Uterus (tissue), 4 donors: ENCODE results near the gene EFNA4. TPM values are rescaled to one million over a fixed set of nuclear protein-coding genes. Genes with fewer than 3 reads are reported as not detected.

Experiments used
- DNase-seq, 2 donors: peaks; one replicate each; pipeline ENCODE4 v3.0.0-alpha.2; 2019 to 2020
- H3K27ac ChIP-seq, 2 donors: fragments of 200-600 bp; sonication (generic); 1 replicate in 1 of 2; 2 replicates in 1 of 2; pipeline ENCODE4 v1.5.1; 2016 to 2018
- H3K27me3 ChIP-seq, 2 donors: fragments of 200-600 bp; sonication (generic); one replicate each; pipeline ENCODE4 v1.5.1; 2018 to 2019; ENCODE audit warnings: control low read depth in 1 of 2
- H3K36me3 ChIP-seq, 2 donors: fragments of 200-600 bp; sonication (generic); one replicate each; pipeline ENCODE4 v1.5.1; 2019; ENCODE audit warnings: control low read depth in 1 of 2
- H3K4me1 ChIP-seq, 2 donors: fragments of 200-600 bp; sonication (generic); one replicate each; pipeline ENCODE4 v1.5.1; 2018 to 2019; ENCODE audit warnings: control low read depth in 1 of 2
- H3K4me3 ChIP-seq, 2 donors: fragments of 200-600 bp; sonication (generic); 1 replicate in 1 of 2; 2 replicates in 1 of 2; pipeline ENCODE4 v1.5.1; 2018 to 2019; ENCODE audit warnings: mild to moderate bottlenecking in 1 of 2
- H3K9me3 ChIP-seq, 2 donors: fragments of 200-600 bp; sonication (generic); one replicate each; pipeline ENCODE4 v1.5.1; 2019; ENCODE audit warnings: control low read depth in 1 of 2
- CTCF ChIP-seq, 4 experiments: fragments of 200-600 bp in 2 of 4; fragments of 450-650 bp in 2 of 4; sonication (generic) in 2 of 4; IDR thresholded peaks; one replicate each; pipeline ENCODE4 v1.5.1; 2016 to 2019; ENCODE audit warnings: antibody characterized with exemption in 4 of 4, mild to moderate bottlenecking in 2 of 4, moderate library complexity in 1 of 4
- POLR2A ChIP-seq, 2 donors: fragments of 450-650 bp; IDR thresholded peaks; one replicate each; pipeline ENCODE4 v1.6.1; 2016; ENCODE audit warnings: antibody characterized with exemption in 2 of 2, mild to moderate bottlenecking in 1 of 2, moderate library complexity in 1 of 2
- intact Hi-C: fragments of 100-400 bp; cut with DNase I; formaldehyde crosslinking; loops from one replicate; pipeline ENCODE4 v1.15.1; 2023; ENCODE audit warnings: low total_unique reads
- total RNA-seq, 4 donors: library from RNA; depleted of rRNA in 3 of 4; stranded (reverse); fragments of >200 nt in 3 of 4; gene quantifications; one replicate each; pipeline versions ENCODE4 v1.1.0 to v1.2.4, GENCODE V29; 2014 to 2023
- donor health status: DM: yes; HTN: yes; CAD: no.

The EFNA4 gene
- total RNA-seq, 4 donors from 2014 or later, result 8.0 to 8.4 TPM; not detected in 2

- H3K4me3 ChIP-seq, result no peak overlapping the region
- H3K9me3 ChIP-seq, result no peaks in the 10 kb centered on the region
- no peak overlapping the region for H3K27ac ChIP-seq
- H3K4me1 ChIP-seq, result peaks cover 0 to 16% of the 10 kb centered on the region in 2 donors
- no peaks in the 10 kb centered on the region for H3K27me3 ChIP-seq
- TF ChIP-seq POLR2A (IDR thresholded peaks at IDR 0.05) (no peak), CTCF (IDR thresholded peaks at IDR 0.05) (no peak)
- no peaks in the 10 kb centered on the region for H3K36me3 ChIP-seq
- intact Hi-C loops, result no loop called here
- DNase-seq, result no peak
Measured at GRCh38 chr1:155064832-155065429, 1.4 kb downstream of the EFNA4 start.

- intact Hi-C loops, result no loop called here
- no peaks in the 10 kb centered on the region for H3K9me3 ChIP-seq
- H3K4me1 ChIP-seq, result peaks cover 0 to 18% of the 10 kb centered on the region in 2 donors
- no peaks in the 10 kb centered on the region for H3K27me3 ChIP-seq
- TF ChIP-seq POLR2A (IDR thresholded peaks at IDR 0.05), result no peak
- no peak for TF ChIP-seq CTCF (IDR thresholded peaks at IDR 0.05)
- no peak overlapping the region for H3K27ac ChIP-seq
- H3K4me3 ChIP-seq, result no peak overlapping the region
- H3K36me3 ChIP-seq, result no peaks in the 10 kb centered on the region
- DNase-seq, result no peak
Measured at GRCh38 chr1:155066777-155067176, 3.2 kb downstream of the EFNA4 start.

GRCh38 chr1:155068599-155068998 is 5.1 kb downstream of the EFNA4 start:
- TF ChIP-seq CTCF (IDR thresholded peaks at IDR 0.05) (no peak), POLR2A (IDR thresholded peaks at IDR 0.05) (no peak)
- H3K36me3 ChIP-seq, result no peaks in the 10 kb centered on the region
- H3K27me3 ChIP-seq, result no peaks in the 10 kb centered on the region
- H3K9me3 ChIP-seq, result no peaks in the 10 kb centered on the region
- no peak overlapping the region for H3K4me3 ChIP-seq
- H3K4me1 ChIP-seq, result peaks cover 0 to 5% of the 10 kb centered on the region in 2 donors
- no peak overlapping the region for H3K27ac ChIP-seq
- intact Hi-C loops, result no loop called here
- DNase-seq, result no peak

- TF ChIP-seq CTCF (IDR thresholded peaks at IDR 0.05) (no peak), POLR2A (IDR thresholded peaks at IDR 0.05) (no peak)
- no peak for DNase-seq
Measured at GRCh38 chr1:155069551-155070157, 6.1 kb downstream of the EFNA4 start.

GRCh38 chr1:155070158-155070621 is 6.7 kb downstream of the EFNA4 start:
- TF ChIP-seq CTCF (IDR thresholded peaks at IDR 0.05) (no peak), POLR2A (IDR thresholded peaks at IDR 0.05) (no peak)
- H3K27me3 ChIP-seq, result no peaks in the 10 kb centered on the region
- H3K27ac ChIP-seq, result peak overlapping the region; percentile 11 to 73
- H3K4me1 ChIP-seq, result peaks cover 0 to 5% of the 10 kb centered on the region in 2 donors
- no peaks in the 10 kb centered on the region for H3K9me3 ChIP-seq
- no peak for DNase-seq
- no peaks in the 10 kb centered on the region for H3K36me3 ChIP-seq
- intact Hi-C loops, result no loop called here
- peak overlapping the region in 1 of 2 donors; percentile 37 for H3K4me3 ChIP-seq

More at GRCh38 chr1:155069551-155070157, 6.1 kb downstream of the EFNA4 start:
- H3K36me3 ChIP-seq, result no peaks in the 10 kb centered on the region
- H3K4me3 ChIP-seq, result no peak overlapping the region
- peaks cover 0 to 5% of the 10 kb centered on the region in 2 donors for H3K4me1 ChIP-seq
- no peaks in the 10 kb centered on the region for H3K27me3 ChIP-seq
- intact Hi-C loops, result no loop called here
- H3K27ac ChIP-seq, result no peak overlapping the region
- H3K9me3 ChIP-seq, result no peaks in the 10 kb centered on the region
